NCI-H748 treated with DMSO at 0.1 percent for 48 hours (cell line): Measurements from ENCODE around the gene FBN3.
"Not testable (repeated sequence)": the region's sequence is repeated elsewhere in the genome, so short reads cannot be mapped to it uniquely, and the experiment has no call there.

Source experiments
- DNase-seq: peaks from one replicate; lab custom pipeline; 2025; lab: John Stamatoyannopoulos, UW

The FBN3 gene

GRCh38 chr19:8117991-8118390 is 31.4 kb downstream of the FBN3 start:
- DNase-seq: no peak

- DNase-seq: no peak
Observed at GRCh38 chr19:8116437-8117293, 32.7 kb downstream of the FBN3 start.

- DNase-seq: no peak
Observed at GRCh38 chr19:8115805-8116396, 33.5 kb downstream of the FBN3 start.

GRCh38 chr19:8113017-8113416 is 36.4 kb downstream of the FBN3 start:
- DNase-seq: no peak

- DNase-seq: no peak
Observed at GRCh38 chr19:8111376-8111775, 38.0 kb downstream of the FBN3 start.

GRCh38 chr19:8110931-8111330 is 38.5 kb downstream of the FBN3 start:
- no peak for DNase-seq

GRCh38 chr19:8109890-8110662 is 39.3 kb downstream of the FBN3 start:
- DNase-seq: no peak

- no peak for DNase-seq
Observed at GRCh38 chr19:8109455-8109854, 39.9 kb downstream of the FBN3 start.

- no peak for DNase-seq
Observed at GRCh38 chr19:8108560-8109445, 40.6 kb downstream of the FBN3 start.

GRCh38 chr19:8107301-8107903 is 42.0 kb downstream of the FBN3 start:
- no peak for DNase-seq

GRCh38 chr19:8105471-8105870 is 43.9 kb downstream of the FBN3 start:
- DNase-seq: no peak

GRCh38 chr19:8101910-8102309 is 47.5 kb downstream of the FBN3 start:
- not testable (repeated sequence) for DNase-seq

GRCh38 chr19:8101311-8101710 is 48.1 kb downstream of the FBN3 start:
- no peak for DNase-seq

GRCh38 chr19:8097681-8098567 is 51.5 kb downstream of the FBN3 start:
- no peak for DNase-seq

- DNase-seq: no peak
Observed at GRCh38 chr19:8097198-8097597, 52.2 kb downstream of the FBN3 start.

- no peak for DNase-seq
Observed at GRCh38 chr19:8096071-8096470, 53.3 kb downstream of the FBN3 start.

- no peak for DNase-seq
Observed at GRCh38 chr19:8095354-8095886, 54.0 kb downstream of the FBN3 start.

- DNase-seq: no peak
Observed at GRCh38 chr19:8094336-8094735, 55.1 kb downstream of the FBN3 start.

GRCh38 chr19:8093740-8094139 is 55.7 kb downstream of the FBN3 start:
- no peak for DNase-seq

- DNase-seq: no peak
Observed at GRCh38 chr19:8090950-8091349, 58.4 kb downstream of the FBN3 start.
